PFSK-1 (cell line): ENCODE results near the gene CXCL17.

Experiments
- POLR2AphosphoS5 ChIP-seq: IDR thresholded peaks from 2 replicates; pipeline ENCODE4 v1.6.1; 2012; ENCODE audit warnings: low read depth, mild to moderate bottlenecking, control low read depth, low read length, moderate library complexity
- SIN3A ChIP-seq: IDR thresholded peaks from 2 replicates; pipeline ENCODE4 v1.6.1; 2012; ENCODE audit warnings: mild to moderate bottlenecking, low read length, moderate library complexity, borderline replicate concordance; ENCODE audit not compliant: insufficient read depth

GRCh38 chr19:42455621-42456081 lies 12.9 kb upstream of the CXCL17 start:
- no peak for TF ChIP-seq POLR2AphosphoS5
- TF ChIP-seq SIN3A = no peak
